ENCODE measurements around the gene IVNS1ABP.
"Not testable (repeated sequence)": the region's sequence is repeated elsewhere in the genome, so short reads cannot be mapped to it uniquely, and the experiment has no call there.

Gene IVNS1ABP

DNA sequence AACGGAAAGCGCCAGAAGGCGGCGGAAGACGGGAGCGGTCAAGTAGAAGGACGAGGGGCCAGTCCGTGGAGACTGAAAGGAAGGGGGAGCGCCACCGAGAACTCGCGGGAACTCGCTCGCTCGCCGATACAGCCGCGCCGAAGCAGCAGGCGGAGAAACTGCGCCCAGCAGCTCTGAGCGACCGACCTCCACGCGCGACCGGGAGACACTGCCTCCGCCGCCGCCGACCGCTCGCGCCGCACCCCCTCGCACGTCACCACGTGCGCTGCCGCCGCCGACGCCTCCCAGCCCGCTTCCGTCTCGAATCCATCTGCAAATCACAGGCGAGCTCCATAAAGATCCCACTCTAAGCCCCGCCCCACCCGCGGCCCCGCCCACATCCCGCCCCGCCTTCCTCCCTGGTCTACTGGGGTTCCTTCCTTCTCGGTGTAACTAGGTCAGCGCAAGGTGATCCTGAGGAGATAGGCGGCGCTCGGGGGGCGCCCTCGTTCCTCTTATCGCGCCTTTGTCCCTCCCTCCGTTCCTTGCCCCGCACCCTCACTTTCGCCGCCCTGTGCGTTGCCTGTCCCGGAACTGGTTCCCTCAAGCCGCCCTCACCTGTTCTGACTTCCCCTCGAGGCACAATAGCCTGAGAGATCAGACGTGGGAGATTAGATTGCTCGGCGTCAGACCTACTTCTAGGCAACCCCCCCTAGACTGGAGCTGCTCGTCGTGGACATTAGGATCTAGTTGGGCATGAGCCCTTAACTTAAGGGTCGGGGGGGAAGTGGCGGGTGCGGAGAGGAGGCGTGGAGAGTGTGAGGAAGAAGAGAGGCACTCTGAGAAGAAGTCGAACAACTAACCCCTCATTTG lies at the start of gene IVNS1ABP:
TSS of gene IVNS1ABP (minus strand) at position 210 of the 852 bp plus-strand sequence. CDS start 7,750 bp downstream, outside the sequence.
- DNase-seq, result peak; percentile 91

DNA sequence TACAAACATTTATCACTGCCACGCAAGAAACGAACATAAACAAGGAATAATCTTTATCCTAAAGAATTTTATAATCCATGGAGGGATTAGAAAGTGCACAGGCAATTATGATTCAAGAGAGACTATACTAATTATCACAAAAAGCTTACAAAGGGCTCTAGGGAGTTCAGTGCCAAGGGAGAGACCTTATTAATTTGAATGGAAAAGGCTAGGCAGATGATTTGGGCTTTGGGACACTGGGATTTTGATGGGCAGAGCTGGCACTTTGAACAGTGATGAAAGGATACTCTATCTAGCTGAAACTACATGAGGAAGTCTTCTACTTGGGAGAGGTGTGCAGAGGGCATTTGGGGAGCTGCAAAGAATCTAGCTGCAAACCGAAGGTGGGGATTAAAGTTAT lies 48.9 kb upstream of the IVNS1ABP start:
- no peak for DNase-seq

DNA sequence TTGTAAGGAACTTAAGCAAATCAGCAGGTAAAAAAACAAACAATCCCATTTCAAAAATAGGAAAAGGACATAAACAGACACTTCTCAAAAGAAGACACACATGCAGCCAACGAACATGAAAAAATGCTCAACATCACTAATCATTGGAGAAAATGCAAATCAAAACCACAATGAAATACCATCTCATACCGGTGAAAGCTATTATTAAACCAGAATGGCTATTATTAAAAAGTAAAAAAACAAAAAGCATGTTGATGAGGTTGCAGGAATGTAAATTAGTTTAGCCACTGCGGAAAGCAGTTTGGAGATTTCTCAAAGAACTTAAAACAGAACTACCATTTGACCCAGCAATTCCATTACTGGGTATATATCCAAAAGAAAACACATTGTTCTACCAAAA lies 47.5 kb upstream of the IVNS1ABP start:
- not testable (repeated sequence) for DNase-seq

DNA sequence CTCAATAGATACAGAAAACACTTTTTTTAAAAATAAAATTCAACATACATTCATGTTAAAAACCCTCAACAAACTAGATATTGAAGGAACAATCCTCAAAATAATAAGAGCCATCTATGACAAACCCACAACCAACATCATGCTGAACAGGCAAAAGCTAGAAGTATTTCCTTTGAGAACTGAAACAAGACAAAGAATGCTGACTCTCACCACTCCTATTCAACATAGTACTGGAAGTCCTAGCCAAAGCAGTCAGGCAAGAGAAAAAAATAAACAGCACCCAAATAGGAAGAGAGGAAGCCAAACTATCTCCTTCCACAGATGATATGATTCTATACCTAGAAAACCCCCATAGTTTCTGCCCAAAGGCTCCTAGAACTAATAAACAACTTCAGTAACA lies 46.2 kb upstream of the IVNS1ABP start:
- DNase-seq, result no peak

DNA sequence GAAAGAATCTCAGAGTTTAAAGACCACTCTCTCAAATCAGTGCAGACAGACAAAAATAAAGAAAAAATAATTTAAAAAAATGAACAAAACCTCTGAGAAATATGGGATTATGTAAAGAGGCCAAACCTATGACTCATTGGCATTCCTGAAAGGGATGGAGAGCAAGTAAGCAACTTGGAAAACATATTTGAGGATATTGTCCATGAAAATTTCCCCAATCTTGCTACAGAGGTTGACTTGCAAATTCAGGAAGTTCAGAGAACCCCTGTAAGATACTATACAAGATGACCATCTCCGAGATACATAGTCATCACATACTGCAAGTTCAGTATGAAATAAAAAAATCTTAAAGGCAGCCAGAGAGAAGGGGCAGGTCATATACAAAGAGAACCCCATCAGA lies 43.7 kb upstream of the IVNS1ABP start:
- peak; percentile 42 for DNase-seq

GRCh38 chr1:185358957-185359356 lies 41.9 kb upstream of the IVNS1ABP start:
- no peak for DNase-seq

GRCh38 chr1:185355947-185356346 lies 38.9 kb upstream of the IVNS1ABP start:
- no peak for DNase-seq

DNA sequence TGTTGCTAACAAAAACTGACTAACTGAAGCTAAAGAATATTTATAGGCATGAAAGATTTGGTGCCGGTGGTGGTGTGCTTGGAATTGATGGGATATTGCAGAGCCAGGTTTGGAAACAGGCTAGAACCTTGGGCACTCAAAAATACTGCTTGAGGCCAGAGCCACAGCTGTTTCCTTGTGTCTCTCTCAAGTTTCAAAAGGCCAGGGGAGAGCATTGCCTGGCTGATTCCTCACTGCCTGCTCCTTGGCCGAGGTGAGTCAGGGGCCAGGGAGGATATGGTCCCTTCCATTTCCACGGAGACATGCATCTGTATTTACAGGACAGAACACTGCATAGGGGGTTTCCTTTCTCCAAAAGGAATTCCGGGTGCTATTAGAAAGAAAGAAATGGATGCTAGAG lies 36.1 kb upstream of the IVNS1ABP start:
- no peak for DNase-seq

GRCh38 chr1:185351734-185352466 lies 34.9 kb upstream of the IVNS1ABP start:
- peak; percentile 20 for DNase-seq

- DNase-seq, result no peak
Observed at GRCh38 chr1:185350027-185350442, 33.0 kb upstream of the IVNS1ABP start.

DNA sequence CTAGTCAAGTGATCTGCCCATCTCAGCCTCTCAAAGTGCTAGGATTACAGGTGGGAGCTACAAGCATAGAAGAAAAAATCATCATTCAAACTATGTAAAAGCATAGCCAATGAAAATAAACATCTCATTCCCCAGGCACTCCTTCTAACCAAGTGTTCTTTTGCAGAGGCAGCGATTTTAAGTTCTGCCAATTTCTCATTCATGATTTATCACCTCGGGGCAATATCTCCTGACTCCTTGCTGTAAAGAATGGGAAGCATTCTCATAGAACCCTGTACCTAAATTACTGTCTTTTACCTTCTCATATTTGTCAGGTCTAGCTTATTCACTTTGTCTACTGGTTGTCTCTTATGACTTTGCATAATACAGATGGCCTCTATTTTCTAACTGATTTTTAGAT lies 32.5 kb upstream of the IVNS1ABP start:
- DNase-seq, result no peak

GRCh38 chr1:185348985-185349384 lies 31.9 kb upstream of the IVNS1ABP start:
- no peak for DNase-seq

DNA sequence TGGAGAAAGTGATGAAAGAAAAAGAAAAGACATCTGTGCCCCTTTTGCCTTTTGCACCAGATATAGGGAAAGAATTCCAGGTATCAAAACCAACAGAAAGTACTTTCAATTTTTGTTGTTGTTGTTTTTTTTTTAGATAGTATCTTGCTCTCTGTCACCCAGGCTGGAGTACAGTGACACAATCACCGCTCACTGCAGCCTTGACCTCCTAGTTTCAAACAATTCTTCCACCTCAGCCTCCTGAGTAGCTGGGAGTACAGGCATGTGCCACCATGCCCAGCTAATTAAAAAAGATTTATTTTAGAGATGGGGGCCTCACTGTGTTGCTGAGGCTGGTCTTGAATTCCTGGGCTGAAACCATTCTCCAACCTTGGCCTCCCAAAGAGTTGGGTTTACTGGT lies 31.3 kb upstream of the IVNS1ABP start:
- DNase-seq, result no peak

GRCh38 chr1:185345913-185346720 lies 29.1 kb upstream of the IVNS1ABP start:
- DNase-seq, result no peak

DNA sequence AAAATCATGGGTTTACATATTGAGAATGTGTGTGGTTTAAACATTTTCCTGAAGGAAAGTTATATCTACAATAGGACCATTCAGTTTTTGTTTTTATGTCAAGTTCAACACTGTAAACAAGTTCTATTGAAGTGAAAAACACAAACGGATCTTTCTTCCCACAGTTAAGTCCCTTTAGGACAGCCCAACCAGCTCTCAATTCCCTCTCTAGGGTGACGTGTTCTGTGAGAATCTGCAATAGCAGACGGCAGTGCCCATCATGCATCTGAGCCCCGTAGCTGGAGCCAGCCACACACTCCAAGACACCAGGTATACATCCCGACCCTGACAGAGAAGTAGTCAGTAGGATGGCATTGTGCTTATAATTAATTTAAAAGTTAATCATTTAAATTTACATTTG lies 26.3 kb upstream of the IVNS1ABP start:
- no peak for DNase-seq

- DNase-seq, result no peak
Observed at GRCh38 chr1:185342672-185343259, 25.7 kb upstream of the IVNS1ABP start.

DNA sequence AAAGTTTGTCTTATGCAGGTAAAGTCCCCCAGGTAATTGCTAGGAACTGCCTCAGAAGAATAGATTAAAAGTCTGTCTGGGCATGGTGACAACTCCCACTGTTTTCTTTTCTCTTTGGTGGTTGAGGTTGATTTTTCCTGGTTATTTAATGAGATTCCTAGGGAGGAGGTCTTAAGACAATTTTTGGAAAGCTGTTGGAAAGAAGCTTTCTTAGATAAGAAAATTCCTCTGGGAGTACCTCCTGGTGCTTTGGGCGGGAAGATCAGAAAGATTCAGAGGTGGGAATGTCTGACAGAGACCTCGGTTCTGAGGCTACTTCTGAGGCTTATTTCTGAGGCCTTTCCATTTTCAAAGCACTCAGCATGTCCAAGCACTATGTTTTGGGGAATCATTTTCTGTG lies 25.0 kb upstream of the IVNS1ABP start:
- no peak for DNase-seq

- no peak for DNase-seq
Observed at GRCh38 chr1:185341196-185341781, 24.2 kb upstream of the IVNS1ABP start.

GRCh38 chr1:185338719-185339622 lies 21.9 kb upstream of the IVNS1ABP start:
- no peak for DNase-seq

DNA sequence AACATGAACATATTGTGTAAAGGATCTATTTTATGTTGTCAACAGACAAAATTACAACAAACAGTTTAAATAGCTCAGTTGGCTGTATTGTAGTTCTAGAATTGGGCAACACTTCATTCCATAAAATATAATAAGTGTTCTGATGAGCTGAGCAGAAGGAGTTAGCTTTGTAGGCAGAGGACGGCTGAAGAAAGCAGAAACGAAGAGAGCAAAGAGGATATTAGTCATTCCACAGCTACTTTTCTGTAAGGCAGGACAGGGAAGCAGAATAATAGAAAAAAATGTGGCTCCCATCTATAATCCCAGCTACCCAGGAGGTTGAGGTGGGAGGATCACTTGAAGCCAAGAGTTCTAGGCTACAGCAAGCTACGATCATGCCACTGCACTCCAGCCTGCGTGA lies 20.2 kb upstream of the IVNS1ABP start:
- no peak for DNase-seq

DNA sequence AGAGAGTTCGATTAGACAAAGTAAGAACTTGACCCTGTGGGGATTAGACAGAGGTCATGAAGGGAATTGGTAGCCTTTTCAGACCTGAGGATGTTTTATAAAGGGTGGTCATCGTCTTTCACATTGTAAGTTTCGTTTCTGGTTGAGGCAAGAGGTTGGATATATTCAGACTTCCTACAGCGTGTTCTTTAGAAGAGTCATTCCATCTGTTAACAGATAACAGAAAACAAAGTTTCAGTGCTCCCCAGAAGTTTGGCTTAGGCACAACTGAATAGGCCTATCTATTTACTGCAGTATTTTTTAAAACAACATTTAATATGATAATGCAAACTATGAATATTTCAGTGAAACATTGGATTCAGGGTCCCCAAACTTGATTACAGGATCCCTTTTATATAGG lies 17.1 kb upstream of the IVNS1ABP start:
- DNase-seq, result no peak

Data from HCEC 1CT (cell line).